Right kidney (tissue), 1 donor: ENCODE results near the gene RALGDS.
A peak's percentile ranks its signal among the peaks of the same experiment; 100 is the strongest.
"Not testable (repeated sequence)": the region's sequence is repeated elsewhere in the genome, so short reads cannot be mapped to it uniquely, and the experiment has no call there.

Experiments used
- DNase-seq: peaks from one replicate; pipeline ENCODE4 v3.0.0-alpha.2; 2016

The RALGDS gene

DNA sequence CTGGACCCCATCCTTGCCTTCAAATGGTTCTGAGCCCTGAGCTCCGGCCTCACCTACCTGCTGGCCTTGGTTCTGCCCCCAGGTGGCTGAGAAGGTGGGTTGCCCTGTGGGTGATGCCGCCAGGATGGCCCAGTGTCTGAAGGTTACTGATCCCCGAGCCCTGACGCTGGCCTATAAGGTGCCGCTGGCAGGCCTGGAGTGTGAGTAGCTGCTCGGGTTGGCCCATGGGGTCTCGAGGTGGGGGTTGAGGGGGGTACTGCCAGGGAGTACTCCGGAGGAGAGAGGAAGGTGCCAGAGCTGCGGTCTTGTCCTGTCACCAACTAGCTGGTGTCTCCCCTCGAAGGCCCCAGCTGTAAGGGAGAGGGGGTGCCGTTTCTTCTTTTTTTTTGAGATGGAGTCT, 54.0 kb downstream of the RALGDS start:
- DNase-seq: no peak

DNA sequence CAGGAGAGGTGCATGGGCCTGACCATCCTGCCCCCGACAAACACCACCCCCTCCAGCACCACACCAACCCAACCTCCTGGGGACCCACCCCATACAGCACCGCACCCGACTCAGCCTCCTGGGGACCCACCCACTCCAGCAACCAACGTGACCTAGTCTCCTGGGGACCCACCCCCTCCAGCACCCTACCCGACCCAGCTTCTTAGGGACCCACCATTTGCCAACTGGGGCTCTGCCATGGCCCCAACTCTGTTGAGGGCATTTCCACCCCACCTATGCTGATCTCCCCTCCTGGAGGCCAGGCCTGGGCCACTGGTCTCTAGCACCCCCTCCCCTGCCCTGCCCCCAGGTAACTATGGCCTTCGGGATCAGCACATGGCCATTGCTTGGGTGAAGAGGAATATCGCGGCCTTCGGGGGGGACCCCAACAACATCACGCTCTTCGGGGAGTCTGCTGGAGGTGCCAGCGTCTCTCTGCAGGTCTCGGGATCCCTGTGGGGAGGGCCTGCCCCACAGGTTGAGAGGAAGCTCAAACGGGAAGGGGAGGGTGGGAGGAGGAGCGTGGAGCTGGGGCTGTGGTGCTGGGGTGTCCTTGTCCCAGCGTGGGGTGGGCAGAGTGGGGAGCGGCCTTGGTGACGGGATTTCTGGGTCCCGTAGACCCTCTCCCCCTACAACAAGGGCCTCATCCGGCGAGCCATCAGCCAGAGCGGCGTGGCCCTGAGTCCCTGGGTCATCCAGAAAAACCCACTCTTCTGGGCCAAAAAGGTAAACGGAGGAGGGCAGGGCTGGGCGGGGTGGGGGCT, 54.7 kb downstream of the RALGDS start:
- DNase-seq: no peak

- DNase-seq: no peak
Observed at GRCh38 chr9:133065070-133065388, 56.0 kb downstream of the RALGDS start.

DNA sequence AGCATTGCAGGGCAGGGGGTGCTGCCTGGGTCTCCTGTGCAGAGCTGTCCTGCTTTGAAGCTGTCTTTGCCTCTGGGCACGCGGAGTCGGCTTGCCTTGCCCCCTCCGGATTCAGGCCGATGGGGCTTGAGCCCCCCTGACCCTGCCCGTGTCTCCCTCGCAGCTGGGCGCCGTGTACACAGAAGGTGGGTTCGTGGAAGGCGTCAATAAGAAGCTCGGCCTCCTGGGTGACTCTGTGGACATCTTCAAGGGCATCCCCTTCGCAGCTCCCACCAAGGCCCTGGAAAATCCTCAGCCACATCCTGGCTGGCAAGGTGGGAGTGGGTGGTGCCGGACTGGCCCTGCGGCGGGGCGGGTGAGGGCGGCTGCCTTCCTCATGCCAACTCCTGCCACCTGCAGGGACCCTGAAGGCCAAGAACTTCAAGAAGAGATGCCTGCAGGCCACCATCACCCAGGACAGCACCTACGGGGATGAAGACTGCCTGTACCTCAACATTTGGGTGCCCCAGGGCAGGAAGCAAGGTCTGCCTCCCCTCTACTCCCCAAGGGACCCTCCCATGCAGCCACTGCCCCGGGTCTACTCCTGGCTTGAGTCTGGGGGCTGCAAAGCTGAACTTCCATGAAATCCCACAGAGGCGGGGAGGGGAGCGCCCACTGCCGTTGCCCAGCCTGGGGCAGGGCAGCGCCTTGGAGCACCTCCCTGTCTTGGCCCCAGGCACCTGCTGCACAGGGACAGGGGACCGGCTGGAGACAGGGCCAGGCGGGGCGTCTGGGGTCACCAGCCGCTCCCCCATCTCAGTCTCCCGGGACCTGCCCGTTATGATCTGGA, 56.6 kb downstream of the RALGDS start:
- DNase-seq: no peak

GRCh38 chr9:133063500-133064231, 57.4 kb downstream of the RALGDS start:
- DNase-seq: no peak

DNA sequence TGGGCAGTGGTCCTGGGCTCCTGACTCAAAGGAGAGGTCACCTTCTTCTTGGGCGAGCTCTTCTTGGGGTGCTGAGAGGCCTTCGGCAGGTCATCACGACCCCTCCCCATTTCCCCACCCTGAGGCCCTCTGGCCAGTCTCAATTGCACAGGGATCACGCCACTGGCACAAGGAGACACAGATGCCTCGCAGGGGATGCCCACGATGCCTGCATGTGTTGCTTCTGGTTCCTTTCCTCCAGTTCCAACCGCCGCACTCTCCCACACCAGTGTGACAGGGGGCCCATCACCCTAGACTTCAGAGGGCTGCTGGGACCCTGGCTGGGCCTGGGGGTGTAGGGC, 57.9 kb downstream of the RALGDS start:
- DNase-seq: no peak

DNA sequence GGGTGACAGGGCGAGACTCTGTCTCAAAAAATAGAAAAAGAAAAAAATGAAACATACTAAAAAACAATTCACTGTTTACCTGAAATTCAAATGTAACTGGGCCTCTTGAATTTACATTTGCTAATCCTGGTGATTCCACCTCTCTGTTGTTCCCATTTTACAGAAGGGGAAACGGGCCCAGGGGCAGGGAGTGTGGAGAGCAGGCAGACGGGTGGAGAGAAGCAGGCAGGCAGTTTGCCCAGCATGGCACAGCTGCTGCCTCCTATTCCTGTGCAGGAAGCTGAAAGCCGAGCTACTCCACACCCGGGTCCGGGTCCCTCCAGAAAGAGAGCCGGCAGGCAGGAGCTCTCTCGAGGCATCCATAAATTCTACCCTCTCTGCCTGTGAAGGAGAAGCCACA, 58.5 kb downstream of the RALGDS start:
- not testable (repeated sequence) for DNase-seq

GRCh38 chr9:133061764-133062145, 59.3 kb downstream of the RALGDS start, which contains the start of gene CEL:
Gene CEL, plus strand, starts transcription at chr9:133061981. Its CDS starts 22 bp downstream, at chr9:133062003.
- not testable (repeated sequence) for DNase-seq

- peak; percentile 28 for DNase-seq
Observed at GRCh38 chr9:133061019-133061763, 59.8 kb downstream of the RALGDS start.

- no peak for DNase-seq
Observed at GRCh38 chr9:133060417-133060841, 60.6 kb downstream of the RALGDS start.

- DNase-seq: no peak
Observed at GRCh38 chr9:133059623-133060022, 61.4 kb downstream of the RALGDS start.

- no peak for DNase-seq
Observed at GRCh38 chr9:133058550-133059320, 62.3 kb downstream of the RALGDS start.

DNA sequence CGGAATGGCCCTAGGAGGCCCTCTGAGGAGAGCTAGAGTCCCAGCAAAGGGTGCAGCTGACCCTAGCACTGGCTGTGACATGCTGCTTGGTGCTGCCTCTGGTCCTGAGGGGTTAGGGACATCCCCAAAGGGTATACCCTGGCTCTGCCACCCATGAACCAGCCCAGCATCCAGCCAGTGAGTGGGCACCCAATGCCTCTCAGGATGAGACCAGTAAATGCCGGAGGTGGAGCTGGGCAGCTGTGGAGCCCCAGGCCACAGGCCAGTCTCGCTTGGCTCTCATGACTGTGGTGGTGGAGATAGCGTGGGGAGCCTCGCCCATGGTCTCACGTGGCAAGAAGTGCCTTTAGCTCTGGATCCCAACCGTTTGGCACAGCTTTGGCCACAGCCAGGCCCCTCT, 63.0 kb downstream of the RALGDS start:
- no peak for DNase-seq

DNA sequence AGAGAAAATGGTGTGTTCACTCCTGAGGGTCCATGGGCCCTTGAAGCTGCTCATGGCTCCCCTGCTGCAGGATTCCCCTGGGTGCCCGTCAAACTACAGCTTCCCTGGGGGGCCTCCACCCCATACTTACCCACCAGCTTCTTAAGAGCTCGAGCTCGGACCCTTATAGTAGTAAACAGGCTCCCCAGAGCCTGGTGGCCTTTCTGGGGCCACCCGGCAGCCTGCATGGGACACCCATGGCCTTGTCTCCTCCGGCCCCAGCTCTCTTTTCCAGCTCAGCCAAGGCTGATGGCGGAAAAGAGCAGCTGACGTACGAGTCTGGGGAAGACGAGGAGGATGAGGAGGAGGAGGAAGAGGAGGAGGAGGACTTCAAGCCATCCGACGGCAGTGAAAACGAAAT, 63.5 kb downstream of the RALGDS start:
- DNase-seq: no peak

GRCh38 chr9:133057006-133057405, 64.0 kb downstream of the RALGDS start:
- DNase-seq: no peak

DNA sequence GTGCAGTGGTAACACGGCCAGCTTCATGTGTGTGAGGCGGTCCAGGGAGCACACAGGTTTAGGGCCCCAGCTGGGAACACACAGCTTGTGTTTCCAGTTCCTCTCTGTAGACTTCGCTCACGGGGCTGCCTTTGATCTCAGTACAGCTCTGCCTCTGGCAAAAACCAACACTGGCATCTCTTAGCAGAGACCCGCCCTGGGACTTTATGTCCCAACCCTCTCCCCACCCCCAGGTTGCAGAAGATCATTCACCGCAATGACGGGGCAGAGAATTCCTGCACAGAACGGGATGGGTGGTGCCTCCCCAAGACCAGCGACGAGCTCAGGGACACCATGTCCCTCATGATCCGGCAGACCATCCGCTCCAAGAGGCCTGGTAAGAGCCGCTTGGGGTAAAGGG, 64.5 kb downstream of the RALGDS start:
- DNase-seq: no peak

GRCh38 chr9:133055788-133056420, 65.1 kb downstream of the RALGDS start:
- no peak for DNase-seq

DNA sequence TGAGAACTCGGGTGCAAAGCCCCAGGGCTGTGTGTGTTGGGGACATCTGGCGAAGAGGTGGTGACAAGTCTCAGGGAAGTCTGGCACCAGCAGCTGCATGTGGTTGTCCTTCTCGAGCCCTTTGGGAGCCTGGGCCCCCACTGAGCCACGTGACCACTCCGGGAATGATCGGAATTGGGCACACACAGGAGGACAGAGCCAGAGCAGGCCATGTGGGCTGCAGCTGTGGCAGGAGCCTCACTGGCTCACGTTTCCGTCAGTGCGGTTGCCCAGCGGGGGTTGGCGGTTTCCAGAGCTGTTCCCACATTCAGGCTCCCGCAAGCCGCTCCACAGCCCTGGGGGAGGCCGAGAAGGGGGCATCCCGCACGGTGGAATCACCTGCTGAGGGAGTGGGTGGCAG, 66.1 kb downstream of the RALGDS start:
- no peak for DNase-seq

GRCh38 chr9:133054194-133054890, 66.7 kb downstream of the RALGDS start:
- no peak for DNase-seq

DNA sequence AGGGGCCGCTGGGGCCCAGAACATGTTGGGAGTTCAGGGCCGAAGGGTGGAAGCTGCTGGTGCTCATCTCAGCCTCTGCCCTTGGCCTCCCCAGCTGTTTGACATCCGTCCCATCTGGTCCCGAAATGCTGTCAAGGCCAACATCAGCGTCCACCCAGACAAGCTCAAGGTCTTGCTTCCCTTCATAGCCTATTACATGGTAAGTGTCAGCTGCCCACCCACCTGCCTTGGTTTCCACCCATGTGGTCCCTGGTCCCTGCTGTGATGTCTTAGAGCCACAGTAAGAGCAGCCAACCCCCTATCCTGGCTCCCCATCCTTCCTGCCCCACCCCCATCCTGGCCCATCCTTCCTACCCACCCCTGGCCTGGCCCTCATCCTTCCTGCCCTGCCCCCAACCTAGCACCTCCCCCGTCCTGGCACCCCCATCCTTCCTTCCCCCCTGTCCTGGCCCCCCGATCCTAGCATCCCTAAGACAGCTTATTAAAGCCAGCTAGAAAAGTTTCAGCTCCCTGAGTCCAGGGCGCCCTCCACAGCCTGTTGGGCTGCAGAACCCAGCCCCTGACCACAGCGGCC, 69.0 kb downstream of the RALGDS start:
- no peak for DNase-seq
